Naive B cell (primary cell): ENCODE data around the gene FUS. TPM values are rescaled to one million over a fixed set of nuclear protein-coding genes. Genes with fewer than 3 reads are reported as not detected.
A peak's percentile ranks its signal among the peaks of the same experiment; 100 is the strongest.

Source experiments
- ATAC-seq, 2 donors: fragments of 150-1000 bp; cut with Tn5 transposase; 2 replicates each; pipeline ENCODE4 v1.10.0; 2021; ENCODE audit warnings: low read depth in 2 of 2, mild to moderate bottlenecking in 2 of 2, moderate library complexity in 2 of 2
- DNase-seq: peaks from one replicate; pipeline ENCODE4 v3.0.0; 2022
- H3K27ac Mint-ChIP-seq, 6 donors: one replicate each; pipeline ENCODE4 v1.8.0; 2020 to 2022; ENCODE audit warnings: mild to moderate bottlenecking in 6 of 6, mixed read lengths in 6 of 6, moderate library complexity in 5 of 6, inconsistent platforms in 2 of 6
- H3K27me3 Mint-ChIP-seq, 3 donors: one replicate each; pipeline ENCODE4 v1.8.0; 2021 to 2022; ENCODE audit warnings: mixed read lengths in 3 of 3, mild to moderate bottlenecking in 1 of 3
- H3K36me3 Mint-ChIP-seq, 2 donors: one replicate each; pipeline ENCODE4 v1.8.0; 2020 to 2022; ENCODE audit warnings: mixed read lengths in 2 of 2, inconsistent platforms in 1 of 2, mild to moderate bottlenecking in 1 of 2
- H3K4me1 Mint-ChIP-seq, 3 donors: one replicate each; pipeline ENCODE4 v1.8.0; 2020 to 2022; ENCODE audit warnings: mixed read lengths in 3 of 3, inconsistent platforms in 1 of 3, mild to moderate bottlenecking in 1 of 3, moderate library complexity in 1 of 3
- H3K4me3 Mint-ChIP-seq, 8 donors: one replicate each; pipeline ENCODE4 v1.8.0; 2020 to 2022; ENCODE audit warnings: mild to moderate bottlenecking in 8 of 8, mixed read lengths in 8 of 8, moderate library complexity in 8 of 8, inconsistent platforms in 2 of 8
- H3K9me3 Mint-ChIP-seq, 7 donors: one replicate each; pipeline ENCODE4 v1.8.0; 2020 to 2022; ENCODE audit warnings: mixed read lengths in 7 of 7, mild to moderate bottlenecking in 5 of 7, inconsistent platforms in 2 of 7, moderate library complexity in 1 of 7
- polyA plus RNA-seq, 6 donors: library from polyadenylated mRNA; unstranded; fragments of 300-500 nt; fragmentation: Illumina TruSeq; gene quantifications; one replicate each; pipeline ENCODE4 v1.2.3, GENCODE V29; 2021; ENCODE audit warnings: low read depth in 6 of 6

The FUS gene
- polyA plus RNA-seq, 6 donors from 2014 or later: 79.0 to 177 (median 145) TPM

- Mint-ChIP-seq H3K9me3 (no peaks in the 10 kb centered on the region), H3K4me3 (peak overlapping the region in 7 of 8 donors; percentile 12 to 91 (median 33)), H3K27me3 (no peaks in the 10 kb centered on the region), H3K36me3 (no peaks in the 10 kb centered on the region), H3K27ac (peak overlapping the region in 2 of 6 donors; percentile 13 to 78), H3K4me1 (peaks cover 43 to 50% (median 44%) of the 10 kb centered on the region in 3 donors)
- no peak for ATAC-seq
- no peak for DNase-seq
These were observed 25.1 kb downstream of the FUS start for GRCh38 chr16:31204871-31205666.

GRCh38 chr16:31206776-31207175 lies 26.8 kb downstream of the FUS start:
- H3K4me1 Mint-ChIP-seq: peaks cover 33 to 37% (median 34%) of the 10 kb centered on the region in 3 donors
- H3K4me3 Mint-ChIP-seq: peak overlapping the region in 1 of 8 donors; percentile 91
- H3K9me3 Mint-ChIP-seq: no peaks in the 10 kb centered on the region
- H3K36me3 Mint-ChIP-seq: no peaks in the 10 kb centered on the region
- no peak for ATAC-seq
- no peak for DNase-seq
- peaks cover 0 to 3% (median 2%) of the 10 kb centered on the region in 3 donors for H3K27me3 Mint-ChIP-seq
- H3K27ac Mint-ChIP-seq: no peak overlapping the region

- Mint-ChIP-seq H3K27ac (no peak overlapping the region), H3K27me3 (peaks cover 27 to 55% (median 30%) of the 10 kb centered on the region in 3 donors), H3K4me3 (peak overlapping the region in 6 of 8 donors; percentile 5 to 78 (median 68)), H3K9me3 (no peaks in the 10 kb centered on the region), H3K4me1 (peaks cover 21 to 45% (median 42%) of the 10 kb centered on the region in 3 donors), H3K36me3 (no peaks in the 10 kb centered on the region)
- ATAC-seq: no peak
- DNase-seq: no peak
These were observed 33.4 kb downstream of the FUS start for GRCh38 chr16:31213342-31213741.

GRCh38 chr16:31213877-31214707 lies 34.2 kb downstream of the FUS start, which contains the start of gene TRIM72:
Gene TRIM72 (plus strand): TSS chr16:31214119. CDS start chr16:31214739, 620 bp downstream.
- peaks cover 21 to 45% (median 42%) of the 10 kb centered on the region in 3 donors for H3K4me1 Mint-ChIP-seq
- DNase-seq: no peak
- no peaks in the 10 kb centered on the region for H3K9me3 Mint-ChIP-seq
- H3K27me3 Mint-ChIP-seq: peaks cover 30 to 63% (median 35%) of the 10 kb centered on the region in 3 donors
- peak; percentile 8 to 20 for ATAC-seq
- no peaks in the 10 kb centered on the region for H3K36me3 Mint-ChIP-seq
- peak within 1 kb of the TSS; percentile 68 to 90 (median 84) for H3K4me3 Mint-ChIP-seq
- H3K27ac Mint-ChIP-seq: peak within 1 kb of the TSS in 1 of 6 donors; percentile 29

- ATAC-seq: peak; percentile 61 to 64
- Mint-ChIP-seq H3K27me3 (peaks cover 30 to 67% (median 39%) of the 10 kb centered on the region in 3 donors), H3K36me3 (no peaks in the 10 kb centered on the region), H3K9me3 (no peaks in the 10 kb centered on the region), H3K27ac (no peak overlapping the region), H3K4me3 (peak overlapping the region in 7 of 8 donors; percentile 79 to 90 (median 84)), H3K4me1 (peaks cover 21 to 45% (median 42%) of the 10 kb centered on the region in 3 donors)
- peak; percentile 31 for DNase-seq
These were observed 34.9 kb downstream of the FUS start for GRCh38 chr16:31214708-31215286.

- no peaks in the 10 kb centered on the region for H3K9me3 Mint-ChIP-seq
- peak overlapping the region; percentile 79 to 90 (median 85) for H3K4me3 Mint-ChIP-seq
- H3K4me1 Mint-ChIP-seq: peaks cover 21 to 45% (median 42%) of the 10 kb centered on the region in 3 donors
- H3K27ac Mint-ChIP-seq: peak overlapping the region in 3 of 6 donors; percentile 21 to 65 (median 39)
- peak; percentile 33 for DNase-seq
- peaks cover 31 to 68% (median 42%) of the 10 kb centered on the region in 3 donors for H3K27me3 Mint-ChIP-seq
- peak; percentile 60 to 64 for ATAC-seq
- H3K36me3 Mint-ChIP-seq: peaks cover 0 to under 1% of the 10 kb centered on the region in 2 donors
These were observed 35.6 kb downstream of the FUS start for GRCh38 chr16:31215287-31216162.

- Mint-ChIP-seq H3K27me3 (peaks cover 41 to 78% (median 52%) of the 10 kb centered on the region in 3 donors), H3K4me1 (peaks cover 20 to 46% (median 44%) of the 10 kb centered on the region in 3 donors), H3K27ac (peak within 1 kb of the TSS in 2 of 6 donors; percentile 39 to 65), H3K9me3 (no peaks in the 10 kb centered on the region), H3K4me3 (peak within 1 kb of the TSS; percentile 79 to 90 (median 84)), H3K36me3 (peaks cover 0 to 8% of the 10 kb centered on the region in 2 donors)
- DNase-seq (no peak), ATAC-seq (peak in 1 of 2 donors; percentile 14)
These were observed 36.6 kb downstream of the FUS start, which contains the start of gene PYDC1 for GRCh38 chr16:31216422-31217135. Gene PYDC1 (minus strand): TSS chr16:31217135. CDS start chr16:31217028, 107 bp downstream.

GRCh38 chr16:31217136-31217530 lies 37.2 kb downstream of the FUS start:
- Mint-ChIP-seq H3K27me3 (peaks cover 41 to 77% (median 58%) of the 10 kb centered on the region in 3 donors), H3K27ac (no peak overlapping the region), H3K9me3 (no peaks in the 10 kb centered on the region), H3K4me1 (peaks cover 18 to 44% (median 43%) of the 10 kb centered on the region in 3 donors), H3K4me3 (peak overlapping the region in 6 of 8 donors; percentile 65 to 85 (median 82)), H3K36me3 (peaks cover 0 to 8% of the 10 kb centered on the region in 2 donors)
- DNase-seq: no peak
- no peak for ATAC-seq

GRCh38 chr16:31219154-31219741 lies 39.3 kb downstream of the FUS start:
- ATAC-seq (no peak), DNase-seq (no peak)
- H3K9me3 Mint-ChIP-seq: no peaks in the 10 kb centered on the region
- peaks cover 36 to 61% (median 47%) of the 10 kb centered on the region in 3 donors for H3K27me3 Mint-ChIP-seq
- H3K36me3 Mint-ChIP-seq: peaks cover 0 to 8% of the 10 kb centered on the region in 2 donors
- H3K4me3 Mint-ChIP-seq: no peak overlapping the region
- H3K27ac Mint-ChIP-seq: no peak overlapping the region
- H3K4me1 Mint-ChIP-seq: peaks cover 18 to 34% (median 32%) of the 10 kb centered on the region in 3 donors

- no peak for DNase-seq
- ATAC-seq: no peak
- Mint-ChIP-seq H3K4me1 (peaks cover 8 to 19% (median 16%) of the 10 kb centered on the region in 3 donors), H3K27me3 (peaks cover 28 to 42% (median 38%) of the 10 kb centered on the region in 3 donors), H3K27ac (peak overlapping the region in 1 of 6 donors; percentile 28), H3K36me3 (peaks cover 0 to 8% of the 10 kb centered on the region in 2 donors), H3K9me3 (no peaks in the 10 kb centered on the region), H3K4me3 (peak overlapping the region in 1 of 8 donors; percentile 54)
These were observed 41.6 kb downstream of the FUS start for GRCh38 chr16:31221357-31222160.
